Measurements from ENCODE around the gene PLA1A. TPM values are rescaled to one million over a fixed set of nuclear protein-coding genes. Genes with fewer than 3 reads are reported as not detected.
A peak's percentile ranks its signal among the peaks of the same experiment; 100 is the strongest.
"Not testable (repeated sequence)": the region's sequence is repeated elsewhere in the genome, so short reads cannot be mapped to it uniquely, and the experiment has no call there.

Gene PLA1A, protein sequence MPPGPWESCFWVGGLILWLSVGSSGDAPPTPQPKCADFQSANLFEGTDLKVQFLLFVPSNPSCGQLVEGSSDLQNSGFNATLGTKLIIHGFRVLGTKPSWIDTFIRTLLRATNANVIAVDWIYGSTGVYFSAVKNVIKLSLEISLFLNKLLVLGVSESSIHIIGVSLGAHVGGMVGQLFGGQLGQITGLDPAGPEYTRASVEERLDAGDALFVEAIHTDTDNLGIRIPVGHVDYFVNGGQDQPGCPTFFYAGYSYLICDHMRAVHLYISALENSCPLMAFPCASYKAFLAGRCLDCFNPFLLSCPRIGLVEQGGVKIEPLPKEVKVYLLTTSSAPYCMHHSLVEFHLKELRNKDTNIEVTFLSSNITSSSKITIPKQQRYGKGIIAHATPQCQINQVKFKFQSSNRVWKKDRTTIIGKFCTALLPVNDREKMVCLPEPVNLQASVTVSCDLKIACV
- total RNA-seq (2014; rRNA removed; shearing (Covaris generic); ENCODE audit: low replicate concordance): not detected in 2 replicates

DNA sequence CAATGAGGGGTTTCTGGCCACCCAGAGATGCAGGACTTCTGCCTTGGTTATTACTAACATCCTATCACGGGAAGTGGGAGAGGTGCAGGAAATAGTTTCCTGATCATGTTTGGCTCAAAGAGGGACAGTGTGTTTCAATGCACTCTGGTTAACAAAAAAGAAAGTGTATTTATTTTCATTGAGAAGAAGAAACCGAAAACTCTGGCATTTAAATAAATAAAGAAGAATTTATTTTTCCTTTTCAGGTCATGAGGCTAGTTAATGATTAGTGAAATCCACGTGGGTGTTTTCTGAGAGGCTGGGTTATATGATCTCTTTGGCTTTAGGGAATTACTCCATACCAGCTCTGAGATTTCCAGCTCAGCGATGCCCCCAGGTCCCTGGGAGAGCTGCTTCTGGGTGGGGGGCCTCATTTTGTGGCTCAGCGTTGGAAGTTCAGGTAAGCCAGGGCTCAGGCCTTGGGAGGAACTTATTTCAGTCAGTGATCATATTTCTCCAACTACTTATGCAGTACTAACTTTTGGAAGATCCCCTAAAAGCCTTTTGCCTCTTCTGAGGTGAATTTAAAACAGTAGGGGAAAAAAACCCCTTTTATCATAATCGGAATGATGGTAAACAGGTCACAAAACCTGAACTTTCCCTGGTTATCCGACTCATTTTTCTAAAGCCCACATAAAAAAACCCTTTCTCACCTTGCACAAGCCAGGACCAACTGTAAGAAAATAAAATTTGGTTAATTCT lies at the start of gene PLA1A:
TSS of gene PLA1A (plus strand) at position 338 of the 741 bp plus-strand sequence. CDS start at position 367, 29 bp downstream.
- H3K79me2 ChIP-seq (ENCODE audit: low read length): no peaks in the 10 kb centered on the region
- no peaks in the 10 kb centered on the region for H3K4me1 ChIP-seq (ENCODE audit: low read length)
- no peak within 1 kb of the TSS for H3K4me2 ChIP-seq (ENCODE audit: low read depth, low read length, poor library complexity, severe bottlenecking)
- H3K9me2 ChIP-seq (replicated peaks; ENCODE audit: insufficient read depth, low read length): no peaks in the 10 kb centered on the region
- H4K20me1 ChIP-seq (ENCODE audit: insufficient read depth, low read depth, low read length): no peaks in the 10 kb centered on the region
- DNase-seq: no peak
- H2AFZ ChIP-seq (ENCODE audit: low read length): no peak within 1 kb of the TSS
- H3K36me3 ChIP-seq (ENCODE audit: insufficient read depth, low read length): no peaks in the 10 kb centered on the region
- H3K27ac ChIP-seq (ENCODE audit: low read length): no peak within 1 kb of the TSS
- no peaks in the 10 kb centered on the region for H3K27me3 ChIP-seq (ENCODE audit: low read length)
- no peak within 1 kb of the TSS for H3K9ac ChIP-seq (ENCODE audit: low read length)
- H3K4me3 ChIP-seq (ENCODE audit: low read length): no peak within 1 kb of the TSS
- H3K9me3 ChIP-seq (ENCODE audit: low read length): no peaks in the 10 kb centered on the region

DNA sequence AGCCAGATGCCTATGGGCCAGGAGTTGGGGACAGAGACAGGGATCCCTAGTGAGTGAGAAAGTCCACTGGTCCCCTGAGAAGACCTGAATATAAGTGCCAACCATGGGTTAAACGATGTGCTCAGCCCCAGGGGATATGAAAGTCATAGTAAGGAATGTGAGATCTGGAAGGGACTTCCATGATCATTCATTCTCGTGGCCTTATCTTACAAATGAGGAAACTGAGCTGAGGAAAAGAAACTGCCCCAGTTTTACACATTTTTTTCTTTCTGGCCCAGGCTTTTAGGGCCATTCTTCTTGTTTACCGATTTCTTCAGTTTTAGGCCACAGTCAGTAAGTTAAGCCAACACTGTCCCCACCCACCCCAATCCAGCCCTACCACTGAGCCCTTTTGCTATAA lies 49.3 kb upstream of the PLA1A start:
- Histone ChIP-seq H2AFZ (ENCODE audit: low read length) (no peak overlapping the region), H3K27me3 (ENCODE audit: low read length) (no peaks in the 10 kb centered on the region), H3K4me2 (ENCODE audit: low read depth, low read length, poor library complexity, severe bottlenecking) (no peak overlapping the region), H3K27ac (ENCODE audit: low read length) (no peak overlapping the region), H3K79me2 (ENCODE audit: low read length) (no peaks in the 10 kb centered on the region), H4K20me1 (ENCODE audit: insufficient read depth, low read depth, low read length) (no peaks in the 10 kb centered on the region), H3K4me1 (ENCODE audit: low read length) (peaks cover 15% of the 10 kb centered on the region), H3K4me3 (ENCODE audit: low read length) (no peak overlapping the region), H3K9ac (ENCODE audit: low read length) (no peak overlapping the region), H3K9me2 (replicated peaks; ENCODE audit: insufficient read depth, low read length) (no peaks in the 10 kb centered on the region), H3K36me3 (ENCODE audit: insufficient read depth, low read length) (no peaks in the 10 kb centered on the region), H3K9me3 (ENCODE audit: low read length) (no peaks in the 10 kb centered on the region)
- no peak for DNase-seq

- peak overlapping the region; percentile 27; the same call in 1 of the 2 replicates for H2AFZ ChIP-seq (ENCODE audit: low read length)
- peak overlapping the region; percentile 35 for H3K4me2 ChIP-seq (ENCODE audit: low read depth, low read length, poor library complexity, severe bottlenecking)
- no peak overlapping the region for H3K27ac ChIP-seq (ENCODE audit: low read length)
- H3K9me3 ChIP-seq (ENCODE audit: low read length): no peaks in the 10 kb centered on the region
- no peak overlapping the region for H3K4me3 ChIP-seq (ENCODE audit: low read length)
- peak; percentile 53 for DNase-seq
- H3K27me3 ChIP-seq (ENCODE audit: low read length): no peaks in the 10 kb centered on the region
- H3K9ac ChIP-seq (ENCODE audit: low read length): no peak overlapping the region
- peaks cover 20% of the 10 kb centered on the region for H3K4me1 ChIP-seq (ENCODE audit: low read length)
- H4K20me1 ChIP-seq (ENCODE audit: insufficient read depth, low read depth, low read length): no peaks in the 10 kb centered on the region
- H3K79me2 ChIP-seq (ENCODE audit: low read length): no peaks in the 10 kb centered on the region
- no peaks in the 10 kb centered on the region for H3K36me3 ChIP-seq (ENCODE audit: insufficient read depth, low read length)
- no peaks in the 10 kb centered on the region for H3K9me2 ChIP-seq (replicated peaks; ENCODE audit: insufficient read depth, low read length)
Observed at GRCh38 chr3:119550192-119550910, 47.3 kb upstream of the PLA1A start.

- no peak for DNase-seq
- Histone ChIP-seq H3K9me2 (replicated peaks; ENCODE audit: insufficient read depth, low read length) (no peaks in the 10 kb centered on the region), H3K79me2 (ENCODE audit: low read length) (no peaks in the 10 kb centered on the region), H3K4me1 (ENCODE audit: low read length) (peaks cover 23% of the 10 kb centered on the region), H3K4me2 (ENCODE audit: low read depth, low read length, poor library complexity, severe bottlenecking) (no peak overlapping the region), H3K9ac (ENCODE audit: low read length) (no peak overlapping the region), H3K27me3 (ENCODE audit: low read length) (no peaks in the 10 kb centered on the region), H4K20me1 (ENCODE audit: insufficient read depth, low read depth, low read length) (no peaks in the 10 kb centered on the region), H3K36me3 (ENCODE audit: insufficient read depth, low read length) (no peaks in the 10 kb centered on the region), H3K4me3 (ENCODE audit: low read length) (no peak overlapping the region), H3K27ac (ENCODE audit: low read length) (no peak overlapping the region), H2AFZ (ENCODE audit: low read length) (no peak overlapping the region), H3K9me3 (ENCODE audit: low read length) (no peaks in the 10 kb centered on the region)
Observed at GRCh38 chr3:119551598-119551997, 46.1 kb upstream of the PLA1A start.

DNA sequence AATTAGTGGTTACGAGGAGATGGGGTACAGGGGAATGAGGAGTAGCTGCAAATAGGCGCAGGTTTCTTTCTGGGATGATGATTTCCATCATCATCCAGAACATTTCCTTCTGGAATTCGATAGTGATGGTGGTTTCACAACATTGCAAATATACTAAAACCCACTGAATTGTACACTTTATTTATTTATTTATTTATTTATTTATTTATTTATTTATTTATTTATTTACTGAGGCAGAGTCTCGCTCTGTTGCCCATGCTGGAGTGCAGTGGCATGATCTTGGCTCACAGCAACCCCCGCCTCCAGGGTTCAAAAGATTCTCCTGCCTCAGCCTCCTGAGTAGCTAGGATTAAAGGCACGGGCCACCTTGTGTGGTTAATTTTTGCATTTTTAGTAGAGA lies 44.8 kb upstream of the PLA1A start:
- H3K36me3 ChIP-seq (ENCODE audit: insufficient read depth, low read length); H3K27me3 ChIP-seq (ENCODE audit: low read length); H3K9me2 ChIP-seq (replicated peaks; ENCODE audit: insufficient read depth, low read length); H3K4me3 ChIP-seq (ENCODE audit: low read length); H3K79me2 ChIP-seq (ENCODE audit: low read length); DNase-seq; H3K9me3 ChIP-seq (ENCODE audit: low read length); H3K9ac ChIP-seq (ENCODE audit: low read length); H2AFZ ChIP-seq (ENCODE audit: low read length); H4K20me1 ChIP-seq (ENCODE audit: insufficient read depth, low read depth, low read length); H3K27ac ChIP-seq (ENCODE audit: low read length); H3K4me2 ChIP-seq (ENCODE audit: low read depth, low read length, poor library complexity, severe bottlenecking): not testable (repeated sequence)
- peaks cover 31% of the 10 kb centered on the region for H3K4me1 ChIP-seq (ENCODE audit: low read length)

DNA sequence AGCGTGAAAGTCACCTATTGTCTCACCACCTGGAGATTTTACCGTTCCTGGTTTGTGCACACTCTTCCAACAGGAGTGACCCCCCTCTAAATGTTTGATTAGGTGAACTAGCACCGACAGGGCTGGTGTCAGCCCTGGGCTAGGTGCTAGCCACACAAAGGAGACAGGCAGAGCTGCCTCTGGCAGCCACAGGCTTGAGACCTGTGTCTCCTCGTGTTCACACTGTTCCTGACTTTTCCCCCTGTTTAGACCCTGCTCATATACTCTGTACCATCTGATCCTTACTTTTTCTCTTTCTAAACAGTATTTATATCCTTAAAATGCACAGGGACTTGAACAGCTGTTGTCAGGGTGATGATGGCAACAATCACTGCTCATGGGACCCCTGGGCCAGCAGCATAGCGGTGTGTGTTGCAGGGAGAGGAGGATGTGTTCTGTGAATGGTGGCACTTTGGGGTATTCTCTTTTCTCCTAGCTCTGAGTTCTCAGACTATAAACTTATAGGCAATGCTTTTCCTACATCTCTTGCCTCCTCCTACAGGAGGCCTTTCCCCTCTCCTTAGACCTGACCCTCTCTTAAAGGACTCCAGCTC lies 43.8 kb upstream of the PLA1A start:
- Histone ChIP-seq H3K9me2 (replicated peaks; ENCODE audit: insufficient read depth, low read length) (no peaks in the 10 kb centered on the region), H3K9ac (ENCODE audit: low read length) (no peak overlapping the region), H3K36me3 (ENCODE audit: insufficient read depth, low read length) (no peaks in the 10 kb centered on the region), H3K9me3 (ENCODE audit: low read length) (no peaks in the 10 kb centered on the region), H3K27me3 (ENCODE audit: low read length) (no peaks in the 10 kb centered on the region), H4K20me1 (ENCODE audit: insufficient read depth, low read depth, low read length) (no peaks in the 10 kb centered on the region), H3K4me1 (ENCODE audit: low read length) (peaks cover 32% of the 10 kb centered on the region), H3K4me2 (ENCODE audit: low read depth, low read length, poor library complexity, severe bottlenecking) (no peak overlapping the region), H3K4me3 (ENCODE audit: low read length) (no peak overlapping the region), H2AFZ (ENCODE audit: low read length) (no peak overlapping the region), H3K27ac (ENCODE audit: low read length) (no peak overlapping the region), H3K79me2 (ENCODE audit: low read length) (no peaks in the 10 kb centered on the region)
- DNase-seq: no peak

DNA sequence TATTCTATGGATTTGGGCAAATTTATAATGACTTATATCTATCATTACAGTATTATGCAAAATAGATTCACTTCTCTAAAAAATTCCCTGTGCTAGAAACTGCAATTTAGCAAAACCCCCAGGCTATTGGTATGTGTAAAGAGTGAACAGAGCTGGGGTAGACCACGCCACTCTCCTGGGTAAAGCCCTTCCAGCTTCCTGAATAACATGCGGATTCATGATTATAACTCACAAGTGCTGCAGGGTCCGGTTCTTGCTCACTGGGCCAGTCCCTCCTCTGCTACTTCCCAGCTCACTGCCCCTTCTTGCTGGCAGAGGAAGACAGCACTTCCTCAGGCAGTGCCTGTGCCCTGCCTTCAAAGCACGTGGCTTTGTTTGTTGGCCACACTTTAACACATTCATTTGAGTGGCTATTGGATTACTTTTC lies 42.4 kb upstream of the PLA1A start:
- no peaks in the 10 kb centered on the region for H3K9me3 ChIP-seq (ENCODE audit: low read length)
- no peaks in the 10 kb centered on the region for H3K9me2 ChIP-seq (replicated peaks; ENCODE audit: insufficient read depth, low read length)
- H3K4me2 ChIP-seq (ENCODE audit: low read depth, low read length, poor library complexity, severe bottlenecking): no peak overlapping the region
- no peaks in the 10 kb centered on the region for H3K36me3 ChIP-seq (ENCODE audit: insufficient read depth, low read length)
- H3K4me1 ChIP-seq (ENCODE audit: low read length): peaks cover 28% of the 10 kb centered on the region
- no peak overlapping the region for H3K4me3 ChIP-seq (ENCODE audit: low read length)
- DNase-seq: no peak
- H2AFZ ChIP-seq (ENCODE audit: low read length): no peak overlapping the region
- H4K20me1 ChIP-seq (ENCODE audit: insufficient read depth, low read depth, low read length): no peaks in the 10 kb centered on the region
- H3K9ac ChIP-seq (ENCODE audit: low read length): no peak overlapping the region
- no peak overlapping the region for H3K27ac ChIP-seq (ENCODE audit: low read length)
- H3K79me2 ChIP-seq (ENCODE audit: low read length): no peaks in the 10 kb centered on the region
- no peaks in the 10 kb centered on the region for H3K27me3 ChIP-seq (ENCODE audit: low read length)
